ENCODE data around the gene VAT1. TPM values are rescaled to one million over a fixed set of nuclear protein-coding genes. Genes with fewer than 3 reads are reported as not detected.

The VAT1 gene
- total and polyA plus RNA-seq, 2 of the 13 experiments (the other 11 are each of a cell fraction or from before 2014, with no cell fraction given), result 143 to 205 TPM

- TF ChIP-seq SOX5 (CRISPR knock-in tag; IDR thresholded peaks at IDR 0.05; ENCODE audit: borderline replicate concordance), result peak; percentile 88
- peak; percentile 88 for TF ChIP-seq RFXANK (CRISPR knock-in tag; IDR thresholded peaks at IDR 0.05)
- TF ChIP-seq POGZ (CRISPR knock-in tag; IDR thresholded peaks at IDR 0.05), result no peak; the same call in 1 of the 2 replicates
- no peak for TF ChIP-seq XBP1 (CRISPR knock-in tag; IDR thresholded peaks at IDR 0.05)
- TF ChIP-seq DBP (CRISPR knock-in tag; IDR thresholded peaks at IDR 0.05; ENCODE audit: not compliant biosample characterization), result no peak
- TF ChIP-seq ZNF18 (CRISPR knock-in tag; IDR thresholded peaks at IDR 0.05; ENCODE audit: insufficient replicate concordance), result peak; percentile 98
- TF ChIP-seq POLR2G (IDR thresholded peaks at IDR 0.05; ENCODE audit: low read depth, low read length), result peak; percentile 57; the same call in 1 of the 2 replicates
- no peak for TF ChIP-seq ZNF235 (CRISPR knock-in tag; IDR thresholded peaks at IDR 0.05; ENCODE audit: borderline replicate concordance)
- peak; percentile 96 for TF ChIP-seq ZNF24 (IDR thresholded peaks at IDR 0.05)
- TF ChIP-seq ATF6 (CRISPR knock-in tag; conservative IDR thresholded peaks at IDR 0.05), result no peak
- TF ChIP-seq ZNF569 (CRISPR knock-in tag; IDR thresholded peaks at IDR 0.05; ENCODE audit: borderline replicate concordance), result no peak
- TF ChIP-seq MBNL3 (CRISPR knock-in tag; conservative IDR thresholded peaks at IDR 0.05), result no peak
- peak; percentile 80; the same call in 1 of the 2 replicates for TF ChIP-seq ZNF772 (CRISPR knock-in tag; IDR thresholded peaks at IDR 0.05)
- TF ChIP-seq EED (CRISPR knock-in tag; IDR thresholded peaks at IDR 0.05), result no peak
- no peak for TF ChIP-seq KLF13 (CRISPR knock-in tag; IDR thresholded peaks at IDR 0.05)
- no peak for TF ChIP-seq NFIB (CRISPR knock-in tag; IDR thresholded peaks at IDR 0.05; ENCODE audit: borderline replicate concordance)
- 0 out of 2 replicates have a peak, but pooled peaks have one; percentile 63 for TF ChIP-seq ZNF710 (CRISPR knock-in tag; IDR thresholded peaks at IDR 0.05; ENCODE audit: borderline replicate concordance)
- no peak for TF ChIP-seq ATAD3A (CRISPR knock-in tag; IDR thresholded peaks at IDR 0.05)
- TF ChIP-seq ZNF724P (CRISPR knock-in tag; IDR thresholded peaks at IDR 0.05; ENCODE audit: borderline replicate concordance), result 0 out of 2 replicates have a peak, but pooled peaks have one; percentile 29
- no peak for TF ChIP-seq ZNF225 (CRISPR knock-in tag; IDR thresholded peaks at IDR 0.05)
- TF ChIP-seq FUBP1 (CRISPR knock-in tag; IDR thresholded peaks at IDR 0.05; ENCODE audit: borderline replicate concordance), result no peak
- no peak for TF ChIP-seq ZNF816 (CRISPR knock-in tag; IDR thresholded peaks at IDR 0.05; ENCODE audit: borderline replicate concordance)
These were observed 11.4 kb downstream of the VAT1 start (continued) for GRCh38 chr17:43010667-43011308.
